ENCODE data around the gene TPGS2.

Gene TPGS2

DNA sequence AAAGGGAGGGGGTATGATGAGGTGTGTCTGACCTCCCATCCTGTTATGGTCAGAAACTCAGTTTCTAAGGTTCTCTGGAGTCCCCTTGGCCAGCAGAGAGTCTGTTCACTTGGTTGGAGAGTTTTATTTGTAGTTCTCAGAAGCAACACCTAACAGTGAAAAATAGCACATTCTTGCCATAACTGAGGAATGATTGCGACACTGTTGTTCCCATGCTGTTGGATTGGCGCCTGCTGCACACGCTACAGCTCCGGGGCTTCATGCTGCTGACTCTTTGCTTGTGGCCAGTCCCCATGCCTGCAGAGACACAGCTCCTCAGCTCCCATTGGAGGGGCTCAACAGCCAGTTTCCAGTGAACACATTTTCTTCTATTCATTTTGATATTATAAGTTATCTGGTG, 42.1 kb downstream of the TPGS2 start:
- Histone ChIP-seq H3K9ac (ENCODE audit: low read length) (no peak overlapping the region), H3K9me3 (replicated peaks; ENCODE audit: insufficient read depth, low read length) (no peaks in the 10 kb centered on the region), H3K9me2 (replicated peaks; ENCODE audit: insufficient read depth, low read length) (no peaks in the 10 kb centered on the region), H3K4me1 (ENCODE audit: low read length) (no peaks in the 10 kb centered on the region), H3K79me2 (ENCODE audit: low read length) (no peaks in the 10 kb centered on the region), H3K27me3 (replicated peaks; ENCODE audit: insufficient read depth, low read length) (no peaks in the 10 kb centered on the region), H3F3A (ENCODE audit: insufficient read depth, low read length) (no peaks in the 10 kb centered on the region), H3K36me3 (replicated peaks; ENCODE audit: insufficient read depth, low read length) (no peaks in the 10 kb centered on the region), H3K27ac (ENCODE audit: low read length) (no peak overlapping the region), H3K4me3 (ENCODE audit: low read length) (no peak overlapping the region), H2AFZ (ENCODE audit: low read length) (no peak overlapping the region), H3K4me2 (ENCODE audit: low read depth, low read length) (no peak overlapping the region), H4K20me1 (ENCODE audit: insufficient read depth, low read length) (no peaks in the 10 kb centered on the region)
- no peak for DNase-seq
- TF ChIP-seq, protein P1, sequence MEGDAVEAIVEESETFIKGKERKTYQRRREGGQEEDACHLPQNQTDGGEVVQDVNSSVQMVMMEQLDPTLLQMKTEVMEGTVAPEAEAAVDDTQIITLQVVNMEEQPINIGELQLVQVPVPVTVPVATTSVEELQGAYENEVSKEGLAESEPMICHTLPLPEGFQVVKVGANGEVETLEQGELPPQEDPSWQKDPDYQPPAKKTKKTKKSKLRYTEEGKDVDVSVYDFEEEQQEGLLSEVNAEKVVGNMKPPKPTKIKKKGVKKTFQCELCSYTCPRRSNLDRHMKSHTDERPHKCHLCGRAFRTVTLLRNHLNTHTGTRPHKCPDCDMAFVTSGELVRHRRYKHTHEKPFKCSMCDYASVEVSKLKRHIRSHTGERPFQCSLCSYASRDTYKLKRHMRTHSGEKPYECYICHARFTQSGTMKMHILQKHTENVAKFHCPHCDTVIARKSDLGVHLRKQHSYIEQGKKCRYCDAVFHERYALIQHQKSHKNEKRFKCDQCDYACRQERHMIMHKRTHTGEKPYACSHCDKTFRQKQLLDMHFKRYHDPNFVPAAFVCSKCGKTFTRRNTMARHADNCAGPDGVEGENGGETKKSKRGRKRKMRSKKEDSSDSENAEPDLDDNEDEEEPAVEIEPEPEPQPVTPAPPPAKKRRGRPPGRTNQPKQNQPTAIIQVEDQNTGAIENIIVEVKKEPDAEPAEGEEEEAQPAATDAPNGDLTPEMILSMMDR (IDR thresholded peaks at IDR 0.05; ENCODE audit: low read length), result no peak
- TF ChIP-seq EZH2phosphoT487 (IDR thresholded peaks at IDR 0.05; ENCODE audit: low read length) (no peak), EZH2 (optimal IDR thresholded peaks at IDR 0.05; ENCODE audit: low read depth, low read length) (no peak)

DNA sequence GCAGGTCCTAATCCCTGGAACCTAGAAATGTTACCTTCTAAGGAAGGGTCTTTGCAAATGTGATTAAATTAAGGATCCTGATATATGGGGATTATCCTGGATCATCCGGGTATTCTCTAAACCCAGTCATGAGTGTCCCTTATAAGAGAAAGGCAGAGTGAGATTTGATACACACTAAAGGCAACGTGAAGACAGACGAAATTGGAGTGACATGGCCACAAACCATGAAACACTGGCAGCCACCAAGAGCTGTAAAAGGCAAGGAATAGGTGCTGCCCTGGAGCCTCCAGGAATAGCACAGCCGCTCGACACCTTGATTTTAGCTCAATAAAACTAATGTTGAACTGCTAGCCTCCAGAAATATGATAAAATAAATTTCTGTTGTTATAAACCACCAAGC, 45.0 kb downstream of the TPGS2 start:
- no peak overlapping the region for H3K9ac ChIP-seq (ENCODE audit: low read length)
- no peaks in the 10 kb centered on the region for H3K36me3 ChIP-seq (replicated peaks; ENCODE audit: insufficient read depth, low read length)

DNA sequence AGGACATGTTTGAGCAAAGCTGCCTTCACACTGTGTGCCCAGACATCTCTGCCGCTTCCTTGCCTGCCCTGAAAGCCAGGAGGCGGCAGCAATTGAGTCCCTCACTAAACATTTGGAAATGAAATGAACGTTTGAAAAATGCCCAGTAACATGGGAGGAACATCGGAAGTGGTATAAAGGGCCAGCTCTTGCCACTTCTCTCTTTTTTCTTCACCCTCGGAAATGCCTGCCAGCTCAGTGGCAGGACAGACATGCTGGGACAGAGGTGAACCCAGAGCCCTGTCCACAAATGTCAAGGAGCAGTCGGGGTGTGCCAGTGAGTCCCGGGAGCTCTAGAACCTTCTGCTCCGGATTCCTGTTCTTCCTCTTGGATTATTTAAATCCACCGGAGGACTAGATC, 46.1 kb downstream of the TPGS2 start:
- no peak overlapping the region for H2AFZ ChIP-seq (ENCODE audit: low read length)
- no peaks in the 10 kb centered on the region for H4K20me1 ChIP-seq (ENCODE audit: insufficient read depth, low read length)
- no peak overlapping the region for H3K27ac ChIP-seq (ENCODE audit: low read length)
- no peak for TF ChIP-seq EZH2phosphoT487 (IDR thresholded peaks at IDR 0.05; ENCODE audit: low read length)
- TF ChIP-seq EZH2 (optimal IDR thresholded peaks at IDR 0.05; ENCODE audit: low read depth, low read length), result no peak
- TF ChIP-seq, protein P1 (IDR thresholded peaks at IDR 0.05; ENCODE audit: low read length), result no peak
- H3K4me1 ChIP-seq (ENCODE audit: low read length), result no peaks in the 10 kb centered on the region
- DNase-seq, result no peak
- H3K36me3 ChIP-seq (replicated peaks; ENCODE audit: insufficient read depth, low read length), result no peaks in the 10 kb centered on the region
- H3F3A ChIP-seq (ENCODE audit: insufficient read depth, low read length), result no peaks in the 10 kb centered on the region
- no peaks in the 10 kb centered on the region for H3K9me3 ChIP-seq (replicated peaks; ENCODE audit: insufficient read depth, low read length)
- H3K79me2 ChIP-seq (ENCODE audit: low read length), result no peaks in the 10 kb centered on the region
- no peak overlapping the region for H3K4me3 ChIP-seq (ENCODE audit: low read length)
- no peak overlapping the region for H3K4me2 ChIP-seq (ENCODE audit: low read depth, low read length)
- no peak overlapping the region for H3K9ac ChIP-seq (ENCODE audit: low read length)
- no peaks in the 10 kb centered on the region for H3K9me2 ChIP-seq (replicated peaks; ENCODE audit: insufficient read depth, low read length)
- no peaks in the 10 kb centered on the region for H3K27me3 ChIP-seq (replicated peaks; ENCODE audit: insufficient read depth, low read length)

More for the DNA sequence above, 45.0 kb downstream of the TPGS2 start:
- H3K79me2 ChIP-seq (ENCODE audit: low read length), result no peaks in the 10 kb centered on the region
- H3K27ac ChIP-seq (ENCODE audit: low read length), result no peak overlapping the region
- no peaks in the 10 kb centered on the region for H4K20me1 ChIP-seq (ENCODE audit: insufficient read depth, low read length)
- TF ChIP-seq, protein P1 (IDR thresholded peaks at IDR 0.05; ENCODE audit: low read length), result no peak
- TF ChIP-seq EZH2 (optimal IDR thresholded peaks at IDR 0.05; ENCODE audit: low read depth, low read length), result no peak
- no peak for TF ChIP-seq EZH2phosphoT487 (IDR thresholded peaks at IDR 0.05; ENCODE audit: low read length)
- H3K9me2 ChIP-seq (replicated peaks; ENCODE audit: insufficient read depth, low read length), result no peaks in the 10 kb centered on the region
- no peaks in the 10 kb centered on the region for H3K4me1 ChIP-seq (ENCODE audit: low read length)
- H3K4me3 ChIP-seq (ENCODE audit: low read length), result no peak overlapping the region
- H3K4me2 ChIP-seq (ENCODE audit: low read depth, low read length), result no peak overlapping the region
- no peaks in the 10 kb centered on the region for H3K9me3 ChIP-seq (replicated peaks; ENCODE audit: insufficient read depth, low read length)
- no peaks in the 10 kb centered on the region for H3F3A ChIP-seq (ENCODE audit: insufficient read depth, low read length)
- no peak overlapping the region for H2AFZ ChIP-seq (ENCODE audit: low read length)
- DNase-seq, result no peak
- H3K27me3 ChIP-seq (replicated peaks; ENCODE audit: insufficient read depth, low read length), result no peaks in the 10 kb centered on the region
